ENCODE results near the gene QPRT.

DNA sequence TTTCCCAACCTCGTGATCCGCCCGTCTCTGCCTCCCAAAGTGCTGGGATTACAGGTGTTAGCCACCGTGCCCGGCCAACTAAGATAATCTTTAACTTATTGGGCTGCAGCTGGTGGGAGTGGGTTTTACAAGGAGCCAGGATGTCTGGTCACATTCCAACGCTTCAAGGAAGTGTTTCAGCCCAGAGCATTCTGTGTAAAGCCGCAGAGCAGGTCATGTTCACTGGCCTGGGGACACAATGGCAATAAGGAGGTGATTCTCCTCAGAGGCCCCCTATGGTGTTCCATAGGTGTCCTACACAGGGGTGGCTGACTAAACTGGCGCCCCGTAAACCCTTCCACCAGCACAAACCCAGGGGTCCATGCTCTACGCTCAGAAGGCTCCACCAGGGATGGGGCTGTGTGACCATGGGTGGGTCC, 1.2 kb downstream of the QPRT start:
- TF ChIP-seq, protein P1, sequence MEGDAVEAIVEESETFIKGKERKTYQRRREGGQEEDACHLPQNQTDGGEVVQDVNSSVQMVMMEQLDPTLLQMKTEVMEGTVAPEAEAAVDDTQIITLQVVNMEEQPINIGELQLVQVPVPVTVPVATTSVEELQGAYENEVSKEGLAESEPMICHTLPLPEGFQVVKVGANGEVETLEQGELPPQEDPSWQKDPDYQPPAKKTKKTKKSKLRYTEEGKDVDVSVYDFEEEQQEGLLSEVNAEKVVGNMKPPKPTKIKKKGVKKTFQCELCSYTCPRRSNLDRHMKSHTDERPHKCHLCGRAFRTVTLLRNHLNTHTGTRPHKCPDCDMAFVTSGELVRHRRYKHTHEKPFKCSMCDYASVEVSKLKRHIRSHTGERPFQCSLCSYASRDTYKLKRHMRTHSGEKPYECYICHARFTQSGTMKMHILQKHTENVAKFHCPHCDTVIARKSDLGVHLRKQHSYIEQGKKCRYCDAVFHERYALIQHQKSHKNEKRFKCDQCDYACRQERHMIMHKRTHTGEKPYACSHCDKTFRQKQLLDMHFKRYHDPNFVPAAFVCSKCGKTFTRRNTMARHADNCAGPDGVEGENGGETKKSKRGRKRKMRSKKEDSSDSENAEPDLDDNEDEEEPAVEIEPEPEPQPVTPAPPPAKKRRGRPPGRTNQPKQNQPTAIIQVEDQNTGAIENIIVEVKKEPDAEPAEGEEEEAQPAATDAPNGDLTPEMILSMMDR (IDR thresholded peaks at IDR 0.05): no peak
- TF ChIP-seq POLR2A (IDR thresholded peaks at IDR 0.05): no peak

Measured in adrenal gland (tissue), 5 donors.